IMR-90 (cell line): Measurements from ENCODE around the gene CDHR2. TPM values are rescaled to one million over a fixed set of nuclear protein-coding genes. Genes with fewer than 3 reads are reported as not detected.

Experiments
- ATAC-seq: fragments of 200-7000 bp; cut with Tn5 transposase; 2 replicates; pipeline ENCODE4 v1.9.1; 2020; ENCODE audit warnings: low read depth, mild to moderate bottlenecking, moderate library complexity
- BruUV-seq: library from RNA; stranded (reverse); fragments of 400-500 nt; replicated peaks from 2 replicates; lab custom pipeline; 2021; lab: Mats Ljungman, UMichigan
- CTCF ChIA-PET: fragments of 300-600 bp; formaldehyde crosslinking; extraction: SDS; loops from one replicate; lab custom pipeline; 2021; ENCODE audit warnings: antibody characterized with exemption; lab: Yijun Ruan, JAX
- POLR2A ChIA-PET: fragments of 300-600 bp; sonication (Branson Sonifier 250); formaldehyde crosslinking; loops from one replicate; lab custom pipeline; 2022; ENCODE audit warnings: antibody characterized with exemption; ENCODE audit not compliant: unreplicated experiment; lab: Charles Lee
- DNase-seq: peaks from one replicate; pipeline ENCODE4 v3.0.0; 2013
- H2AFZ ChIP-seq: replicated peaks from 2 replicates; pipeline ENCODE3; 2013; ENCODE audit warnings: low read length, mild to moderate bottlenecking; ENCODE audit not compliant: poor library complexity
- H2AK5ac ChIP-seq: 2 replicates; pipeline ENCODE4 v1.6.1; 2013; ENCODE audit warnings: low read depth, low read length, inconsistent platforms
- H2AK9ac ChIP-seq: replicated peaks from 2 replicates; pipeline ENCODE3; 2013; ENCODE audit warnings: mild to moderate bottlenecking, low read depth, low read length, moderate library complexity; ENCODE audit not compliant: poor library complexity
- H2BK120ac ChIP-seq: 2 replicates; pipeline ENCODE4 v1.6.1; 2013; ENCODE audit warnings: low read depth, low read length, inconsistent platforms
- H2BK15ac ChIP-seq: 3 replicates; pipeline ENCODE4 v1.6.1; 2013; ENCODE audit warnings: low read depth, low read length, inconsistent platforms
- H2BK20ac ChIP-seq: 2 replicates; pipeline ENCODE4 v1.6.1; 2013; ENCODE audit warnings: low read depth, mild to moderate bottlenecking, inconsistent platforms, low read length, moderate library complexity
- H2BK5ac ChIP-seq: 2 replicates; pipeline ENCODE4 v1.6.1; 2013; ENCODE audit warnings: mild to moderate bottlenecking, low read depth, low read length, inconsistent platforms; ENCODE audit not compliant: poor library complexity, severe bottlenecking
- H3K14ac ChIP-seq: replicated peaks from 2 replicates; pipeline ENCODE4 v1.6.1; 2013; ENCODE audit warnings: low read depth, low read length, inconsistent platforms
- H3K18ac ChIP-seq: 2 replicates; pipeline ENCODE4 v1.6.1; 2013; ENCODE audit warnings: low read depth, low read length, control low read depth
- H3K23ac ChIP-seq: 2 replicates; pipeline ENCODE4 v1.6.1; 2013; ENCODE audit warnings: low read depth, low read length, inconsistent platforms
- H3K27ac ChIP-seq: 2 replicates; pipeline ENCODE4 v1.5.1; 2013; ENCODE audit warnings: mild to moderate bottlenecking, control low read depth, low read length; ENCODE audit not compliant: insufficient read depth
- H3K27me3 ChIP-seq: 2 replicates; pipeline ENCODE4 v1.6.1; 2013; ENCODE audit warnings: low read length; ENCODE audit not compliant: control insufficient read depth, insufficient read depth
- H3K36me3 ChIP-seq: 2 replicates; pipeline ENCODE4 v1.6.1; 2013; ENCODE audit warnings: low read length, mixed read lengths; ENCODE audit not compliant: control insufficient read depth, insufficient read depth
- H3K4ac ChIP-seq: 2 replicates; pipeline ENCODE4 v1.6.1; 2013; ENCODE audit warnings: low read depth, low read length, inconsistent platforms
- H3K4me1 ChIP-seq: 2 replicates; pipeline ENCODE4 v1.6.1; 2013; ENCODE audit warnings: low read length, mixed read lengths; ENCODE audit not compliant: control insufficient read depth, insufficient read depth
- H3K4me2 ChIP-seq: 2 replicates; pipeline ENCODE4 v1.6.1; 2013; ENCODE audit warnings: low read depth, mild to moderate bottlenecking, control low read depth, low read length, moderate library complexity
- H3K4me3 ChIP-seq: 2 replicates; pipeline ENCODE4 v1.5.1; 2013; ENCODE audit warnings: low read depth, mild to moderate bottlenecking, control low read depth, low read length, moderate library complexity; ENCODE audit not compliant: insufficient read depth
- H3K56ac ChIP-seq: 2 replicates; pipeline ENCODE4 v1.6.1; 2013; ENCODE audit warnings: low read length, inconsistent platforms; ENCODE audit not compliant: insufficient read depth; ENCODE audit errors: extremely low read depth
- H3K79me1 ChIP-seq, 2 experiments: 2 replicates each; pipeline ENCODE4 v1.6.1; 2013; ENCODE audit warnings: low read length in 2 of 2, inconsistent platforms in 1 of 2, low read depth in 1 of 2
- H3K9ac ChIP-seq: 2 replicates; pipeline ENCODE4 v1.6.1; 2013; ENCODE audit warnings: low read depth, low read length, control low read depth
- H3K9me1 ChIP-seq: 2 replicates; pipeline ENCODE4 v1.6.1; 2013; ENCODE audit warnings: low read length, inconsistent platforms; ENCODE audit not compliant: insufficient read depth
- H3K9me3 ChIP-seq: 2 replicates; pipeline ENCODE4 v1.6.1; 2013; ENCODE audit warnings: low read length; ENCODE audit not compliant: control insufficient read depth, insufficient read depth
- H4K20me1 ChIP-seq: 2 replicates; pipeline ENCODE4 v1.6.1; 2013; ENCODE audit warnings: low read length, inconsistent platforms; ENCODE audit not compliant: insufficient read depth
- H4K5ac ChIP-seq: 2 replicates; pipeline ENCODE4 v1.6.1; 2013; ENCODE audit warnings: mild to moderate bottlenecking, low read depth, low read length, control low read depth
- H4K8ac ChIP-seq, 2 experiments: 2 replicates each; pipeline ENCODE4 v1.6.1; 2013; ENCODE audit warnings: low read depth in 2 of 2, low read length in 2 of 2, control low read depth in 1 of 2, inconsistent platforms in 1 of 2
- H4K91ac ChIP-seq: 2 replicates; pipeline ENCODE4 v1.6.1; 2013; ENCODE audit warnings: low read depth, low read length, inconsistent platforms; ENCODE audit not compliant: insufficient read depth
- BHLHE40 ChIP-seq: fragments of 150-350 bp; IDR thresholded peaks from 2 replicates; pipeline ENCODE4 v1.6.1; 2016; ENCODE audit warnings: mild to moderate bottlenecking, low read depth, low read length
- CEBPB ChIP-seq: IDR thresholded peaks from 2 replicates; pipeline ENCODE4 v1.6.1; 2012; ENCODE audit warnings: low read depth, low read length, improper control_type of control experiment
- CHD1 ChIP-seq: IDR thresholded peaks from 2 replicates; pipeline ENCODE4 v1.6.1; 2012; ENCODE audit warnings: low read depth, low read length, improper control_type of control experiment
- CTCF ChIP-seq: conservative IDR thresholded peaks from 2 replicates; pipeline ENCODE4 v1.5.1; 2012; ENCODE audit warnings: mild to moderate bottlenecking, low read depth, low read length, improper control_type of control experiment
- ELK1 ChIP-seq: fragments of 150-350 bp; IDR thresholded peaks from 2 replicates; pipeline ENCODE4 v1.6.1; 2016; ENCODE audit warnings: low read depth, mild to moderate bottlenecking, low read length, moderate library complexity, borderline replicate concordance
- FOS ChIP-seq: fragments of 150-350 bp; IDR thresholded peaks from 2 replicates; pipeline ENCODE4 v1.6.1; 2016; ENCODE audit warnings: low read depth, low read length
- MAFK ChIP-seq: IDR thresholded peaks from 2 replicates; pipeline ENCODE4 v1.6.1; 2012; ENCODE audit warnings: low read depth, low read length, improper control_type of control experiment
- MAZ ChIP-seq: IDR thresholded peaks from 2 replicates; pipeline ENCODE4 v1.6.1; 2012; ENCODE audit warnings: low read depth, mild to moderate bottlenecking, low read length, improper control_type of control experiment, moderate library complexity, borderline replicate concordance
- MXI1 ChIP-seq: IDR thresholded peaks from 2 replicates; pipeline ENCODE4 v1.6.1; 2012; ENCODE audit warnings: low read depth, mild to moderate bottlenecking, low read length, moderate library complexity, borderline replicate concordance
- NFE2L2 ChIP-seq: fragments of 150-350 bp; IDR thresholded peaks from 2 replicates; pipeline ENCODE4 v1.6.1; 2016; ENCODE audit warnings: low read depth, mild to moderate bottlenecking, low read length
- POLR2A ChIP-seq: IDR thresholded peaks from 2 replicates; pipeline ENCODE4 v1.6.1; 2012; ENCODE audit warnings: mild to moderate bottlenecking, low read depth, low read length
- RAD21 ChIP-seq: IDR thresholded peaks from 2 replicates; pipeline ENCODE4 v1.6.1; 2012; ENCODE audit warnings: low read length, improper control_type of control experiment
- RFX5 ChIP-seq: IDR thresholded peaks from 2 replicates; pipeline ENCODE4 v1.8.0; 2012; ENCODE audit warnings: low read depth, mild to moderate bottlenecking, low read length, moderate library complexity
- SMC3 ChIP-seq: fragments of 150-350 bp; IDR thresholded peaks from 2 replicates; pipeline ENCODE4 v1.6.1; 2016; ENCODE audit warnings: low read depth, mild to moderate bottlenecking, antibody characterized with exemption, low read length, moderate library complexity
- USF2 ChIP-seq: fragments of 150-350 bp; IDR thresholded peaks from 2 replicates; pipeline ENCODE4 v1.6.1; 2017; ENCODE audit warnings: mild to moderate bottlenecking, antibody characterized with exemption, low read length, low read depth
- WGBS, 2 experiments: methylation state at CpG; one replicate each; pipeline versions ENCODE4 v1.1.5 to v1.1.7; 2013; ENCODE audit warnings: missing lambda C conversion rate in 2 of 2; ENCODE audit not compliant: insufficient read length in 1 of 2; ENCODE audit errors: extremely low coverage in 2 of 2; 5-methylcytosine and 5-hydroxymethylcytosine counted together
- dilution Hi-C: fragments of 300-500 bp; cut with HindIII; formaldehyde crosslinking; loops from one replicate; pipeline ENCODE4 v1.14.3; 2018; ENCODE audit warnings: low sequenced_read_pairs; ENCODE audit not compliant: unreplicated experiment
- in situ Hi-C: fragments of 300-500 bp; cut with MboI; formaldehyde crosslinking; loops from 3 replicates; pipeline ENCODE4 v1.14.3; 2019; ENCODE audit warnings: low sequenced_read_pairs, inconsistent platforms, mixed read lengths
- intact Hi-C: fragments of 100-400 bp; cut with micrococcal nuclease; formaldehyde crosslinking; loops from 2 replicates; pipeline ENCODE4 v1.10.0; 2022
- polyA plus RNA-seq, 3 experiments: library from polyadenylated mRNA; depleted of rRNA; stranded (reverse); fragments of >200 nt; gene quantifications; 2 replicates each; pipeline ENCODE4 v1.2.3, GENCODE V29; 2012; ENCODE audit warnings: low replicate concordance in 1 of 3
- total RNA-seq: library from RNA; depleted of rRNA; stranded (reverse); fragments of >200 nt; gene quantifications from 2 replicates; pipeline ENCODE4 v1.2.3, GENCODE V29; 2012

The CDHR2 gene
- total and polyA plus RNA-seq, 2 of the 4 experiments (the other 2 are of a cell fraction) = not detected

GRCh38 chr5:176625966-176626875 lies 77.1 kb downstream of the CDHR2 start:
- Histone ChIP-seq H3K23ac (no peak overlapping the region), H3K4me2 (no peak overlapping the region), H2AK9ac (peak overlapping the region; percentile 55), H3K9ac (no peak overlapping the region), H3K18ac (no peak overlapping the region), H3K4me3 (no peak overlapping the region), H2BK5ac (no peak overlapping the region), H3K79me1 (no peaks in the 10 kb centered on the region), H2BK15ac (no peak overlapping the region), H3K27me3 (peaks cover 65% of the 10 kb centered on the region), H4K8ac (no peak overlapping the region), H4K20me1 (no peaks in the 10 kb centered on the region; the same call in 1 of the 2 replicates), H4K91ac (no peak overlapping the region), H2BK120ac (no peak overlapping the region), H2AFZ (no peak overlapping the region), H2AK5ac (no peak overlapping the region), H2BK20ac (no peak overlapping the region), H3K9me1 (peaks cover 3% of the 10 kb centered on the region; the same call in 1 of the 2 replicates), H3K36me3 (no peaks in the 10 kb centered on the region), H3K4ac (no peak overlapping the region), H3K14ac (no peak overlapping the region), H3K27ac (no peak overlapping the region), H3K56ac (no peak overlapping the region), H4K5ac (no peak overlapping the region), H3K9me3 (no peaks in the 10 kb centered on the region), H3K4me1 (peaks cover 3% of the 10 kb centered on the region; the same call in 1 of the 2 replicates)
- intact Hi-C loops (no loop called here), dilution Hi-C loops (no loop called here), in situ Hi-C loops (loop anchor here (10.0 kb wide), 1 partner anchor 51 kb away; no protein-coding TSS in a partner anchor)
- DNase-seq (no peak), ATAC-seq (no peak)
- ChIA-PET POLR2A (no interaction called here), CTCF (no interaction called here)
- BruUV-seq = no TSS peak
- WGBS, 2 experiments = 62% methylated on average over 8 of the region's 25 CpGs; no CpG with 5 or more reads in 1 of the 2 experiments
- no peak for TF ChIP-seq ELK1
- no peak for TF ChIP-seq SMC3
- TF ChIP-seq POLR2A = no peak
- no peak for TF ChIP-seq MAZ
- TF ChIP-seq USF2 = no peak
- no peak for TF ChIP-seq CEBPB
- no peak for TF ChIP-seq NFE2L2
- TF ChIP-seq FOS = no peak
- TF ChIP-seq MAFK = no peak
- no peak for TF ChIP-seq RAD21
- no peak for TF ChIP-seq CTCF
- TF ChIP-seq CHD1 = no peak
- TF ChIP-seq BHLHE40 = no peak
- no peak for TF ChIP-seq RFX5
- no peak for TF ChIP-seq MXI1
